Mesendoderm (in vitro differentiated cells): Measurements from ENCODE around the gene MAP1A.
"Not testable (repeated sequence)": the region's sequence is repeated elsewhere in the genome, so short reads cannot be mapped to it uniquely, and the experiment has no call there.

Experiments
- DNase-seq: peaks from one replicate; pipeline ENCODE4 v3.0.0; 2013
- H2AK5ac ChIP-seq: 2 replicates; pipeline ENCODE4 v1.6.1; 2013; ENCODE audit warnings: low read length, inconsistent platforms
- H2BK120ac ChIP-seq: 2 replicates; pipeline ENCODE4 v1.6.1; 2013; ENCODE audit warnings: low read depth, mild to moderate bottlenecking, low read length, moderate library complexity, mixed read lengths
- H2BK15ac ChIP-seq: replicated peaks from 2 replicates; pipeline ENCODE4 v1.6.1; 2013; ENCODE audit warnings: low read depth, mild to moderate bottlenecking, moderate library complexity
- H2BK5ac ChIP-seq: 2 replicates; pipeline ENCODE4 v1.6.1; 2013; ENCODE audit warnings: low read length, inconsistent platforms
- H3K18ac ChIP-seq: 2 replicates; pipeline ENCODE4 v1.6.1; 2013; ENCODE audit warnings: mild to moderate bottlenecking, low read length, mixed read lengths
- H3K23ac ChIP-seq: one replicate; pipeline ENCODE4 v1.6.1; 2013; ENCODE audit warnings: low read length
- H3K27ac ChIP-seq: 2 replicates; pipeline ENCODE4 v1.5.1; 2013; ENCODE audit warnings: low read depth, mild to moderate bottlenecking, inconsistent platforms, low read length, moderate library complexity
- H3K27me3 ChIP-seq: 2 replicates; pipeline ENCODE4 v1.6.1; 2013; ENCODE audit warnings: low read length, control low read depth, mild to moderate bottlenecking, inconsistent platforms; ENCODE audit not compliant: insufficient read depth, poor library complexity
- H3K36me3 ChIP-seq: 2 replicates; pipeline ENCODE4 v1.6.1; 2013; ENCODE audit warnings: low read length, inconsistent platforms; ENCODE audit not compliant: control insufficient read depth, insufficient read depth
- H3K4ac ChIP-seq: one replicate; pipeline ENCODE4 v1.6.1; 2013; ENCODE audit warnings: low read depth, mild to moderate bottlenecking, low read length, moderate library complexity
- H3K4me1 ChIP-seq: 2 replicates; pipeline ENCODE4 v1.6.1; 2013; ENCODE audit warnings: low read depth, low read length, inconsistent platforms; ENCODE audit not compliant: control insufficient read depth
- H3K4me2 ChIP-seq: 2 replicates; pipeline ENCODE4 v1.6.1; 2013; ENCODE audit warnings: low read length
- H3K4me3 ChIP-seq: 2 replicates; pipeline ENCODE4 v1.5.1; 2013; ENCODE audit warnings: mild to moderate bottlenecking, low read length
- H3K56ac ChIP-seq: one replicate; pipeline ENCODE4 v1.6.1; 2013; ENCODE audit warnings: low read length
- H3K79me1 ChIP-seq: 2 replicates; pipeline ENCODE4 v1.6.1; 2013; ENCODE audit warnings: low read length, inconsistent platforms
- H3K79me2 ChIP-seq: 2 replicates; pipeline ENCODE4 v1.6.1; 2013; ENCODE audit warnings: mild to moderate bottlenecking, low read length; ENCODE audit not compliant: control insufficient read depth, insufficient read depth
- H3K9ac ChIP-seq: 2 replicates; pipeline ENCODE4 v1.6.1; 2013; ENCODE audit warnings: low read length, inconsistent platforms
- H4K5ac ChIP-seq: one replicate; pipeline ENCODE4 v1.6.1; 2013; ENCODE audit warnings: low read length
- H4K8ac ChIP-seq: one replicate; pipeline ENCODE4 v1.6.1; 2013; ENCODE audit warnings: low read depth, mild to moderate bottlenecking, control low read depth, low read length, moderate library complexity
- WGBS: extraction: QIAGEN DNeasy Blood & Tissue Kit; methylation state at CpG from one replicate; pipeline ENCODE4 v1.1.7; 2013; ENCODE audit warnings: low lambda C conversion rate, missing lambda C conversion rate; ENCODE audit not compliant: insufficient coverage; ENCODE audit errors: extremely low coverage; 5-methylcytosine and 5-hydroxymethylcytosine counted together

The MAP1A gene

DNA sequence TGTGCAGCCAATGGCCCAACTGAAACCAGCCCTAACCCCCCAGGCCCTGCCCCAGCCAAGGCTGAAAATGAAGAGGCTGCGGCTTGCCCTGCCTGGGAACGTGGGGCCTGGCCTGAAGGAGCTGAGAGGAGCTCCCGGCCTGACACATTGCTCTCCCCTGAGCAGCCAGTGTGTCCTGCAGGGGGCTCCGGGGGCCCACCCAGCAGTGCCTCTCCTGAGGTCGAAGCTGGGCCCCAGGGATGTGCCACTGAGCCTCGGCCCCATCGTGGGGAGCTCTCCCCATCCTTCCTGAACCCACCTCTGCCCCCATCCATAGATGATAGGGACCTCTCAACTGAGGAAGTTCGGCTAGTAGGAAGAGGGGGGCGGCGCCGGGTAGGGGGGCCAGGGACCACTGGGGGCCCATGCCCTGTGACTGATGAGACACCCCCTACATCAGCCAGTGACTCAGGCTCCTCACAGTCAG lies 11.2 kb downstream of the MAP1A start:
- Histone ChIP-seq H3K56ac (no peak overlapping the region), H3K18ac (no peak overlapping the region), H3K4me2 (no peak overlapping the region), H3K4ac (no peak overlapping the region), H3K4me1 (peaks cover 8% of the 10 kb centered on the region), H2BK5ac (no peak overlapping the region), H3K9ac (no peak overlapping the region), H2BK15ac (no peak overlapping the region), H2AK5ac (no peak overlapping the region), H3K27me3 (no peaks in the 10 kb centered on the region), H3K79me2 (no peaks in the 10 kb centered on the region), H3K4me3 (no peak overlapping the region), H3K27ac (no peak overlapping the region), H2BK120ac (no peak overlapping the region), H4K5ac (no peak overlapping the region), H3K36me3 (no peaks in the 10 kb centered on the region), H4K8ac (no peak overlapping the region), H3K79me1 (no peaks in the 10 kb centered on the region), H3K23ac (no peak overlapping the region)
- no peak for DNase-seq
- WGBS: no CpG with 5 or more reads among the region's 11 CpGs

GRCh38 chr15:43529141-43529540 lies 11.7 kb downstream of the MAP1A start:
- Histone ChIP-seq H4K8ac (no peak overlapping the region), H2BK120ac (no peak overlapping the region), H3K56ac (no peak overlapping the region), H2BK5ac (no peak overlapping the region), H2AK5ac (no peak overlapping the region), H3K79me1 (no peaks in the 10 kb centered on the region), H4K5ac (no peak overlapping the region), H3K4me1 (peaks cover 8% of the 10 kb centered on the region), H3K79me2 (no peaks in the 10 kb centered on the region), H2BK15ac (no peak overlapping the region), H3K27me3 (no peaks in the 10 kb centered on the region), H3K36me3 (no peaks in the 10 kb centered on the region), H3K4me3 (no peak overlapping the region), H3K9ac (no peak overlapping the region), H3K4ac (no peak overlapping the region), H3K4me2 (no peak overlapping the region), H3K23ac (no peak overlapping the region), H3K27ac (no peak overlapping the region), H3K18ac (no peak overlapping the region)
- DNase-seq: no peak
- no CpG with 5 or more reads among the region's 15 CpGs for WGBS

DNA sequence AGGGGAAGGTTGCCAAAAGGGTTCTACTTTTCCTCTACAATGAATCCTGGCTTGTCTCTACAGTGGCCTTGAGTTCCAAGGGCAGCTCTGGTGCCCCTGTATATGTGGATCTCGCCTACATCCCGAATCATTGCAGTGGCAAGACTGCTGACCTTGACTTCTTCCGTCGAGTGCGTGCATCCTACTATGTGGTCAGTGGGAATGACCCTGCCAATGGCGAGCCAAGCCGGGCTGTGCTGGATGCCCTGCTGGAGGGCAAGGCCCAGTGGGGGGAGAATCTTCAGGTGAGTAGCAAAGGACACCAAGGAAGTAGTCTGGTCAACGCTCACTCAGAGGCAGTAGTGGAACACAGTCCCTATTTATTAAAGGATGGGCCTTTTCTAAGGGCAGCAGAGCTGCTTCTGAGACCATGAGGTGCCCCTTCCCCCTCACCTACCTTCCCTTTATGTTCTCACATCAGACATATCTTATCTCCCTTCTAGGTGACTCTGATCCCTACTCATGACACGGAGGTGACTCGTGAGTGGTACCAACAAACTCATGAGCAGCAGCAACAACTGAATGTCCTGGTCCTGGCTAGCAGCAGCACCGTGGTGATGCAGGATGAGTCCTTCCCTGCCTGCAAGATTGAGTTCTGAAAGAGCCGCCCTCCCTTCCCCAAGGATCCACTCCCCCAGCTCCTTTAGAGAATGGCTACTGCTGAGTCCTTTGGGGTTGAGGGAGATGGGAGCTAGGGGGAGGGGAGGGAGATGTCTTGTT lies 12.4 kb downstream of the MAP1A start:
- Histone ChIP-seq H2AK5ac (no peak overlapping the region), H4K8ac (no peak overlapping the region), H2BK5ac (no peak overlapping the region), H3K56ac (no peak overlapping the region), H3K4me1 (peaks cover 8% of the 10 kb centered on the region), H3K4me3 (no peak overlapping the region), H3K27me3 (no peaks in the 10 kb centered on the region), H2BK120ac (no peak overlapping the region), H3K4me2 (no peak overlapping the region), H3K9ac (no peak overlapping the region), H3K79me1 (no peaks in the 10 kb centered on the region), H3K4ac (no peak overlapping the region), H3K79me2 (no peaks in the 10 kb centered on the region), H3K23ac (no peak overlapping the region), H4K5ac (no peak overlapping the region), H3K27ac (no peak overlapping the region), H2BK15ac (no peak overlapping the region), H3K36me3 (no peaks in the 10 kb centered on the region), H3K18ac (no peak overlapping the region)
- no peak for DNase-seq
- no CpG with 5 or more reads among the region's 12 CpGs for WGBS

DNA sequence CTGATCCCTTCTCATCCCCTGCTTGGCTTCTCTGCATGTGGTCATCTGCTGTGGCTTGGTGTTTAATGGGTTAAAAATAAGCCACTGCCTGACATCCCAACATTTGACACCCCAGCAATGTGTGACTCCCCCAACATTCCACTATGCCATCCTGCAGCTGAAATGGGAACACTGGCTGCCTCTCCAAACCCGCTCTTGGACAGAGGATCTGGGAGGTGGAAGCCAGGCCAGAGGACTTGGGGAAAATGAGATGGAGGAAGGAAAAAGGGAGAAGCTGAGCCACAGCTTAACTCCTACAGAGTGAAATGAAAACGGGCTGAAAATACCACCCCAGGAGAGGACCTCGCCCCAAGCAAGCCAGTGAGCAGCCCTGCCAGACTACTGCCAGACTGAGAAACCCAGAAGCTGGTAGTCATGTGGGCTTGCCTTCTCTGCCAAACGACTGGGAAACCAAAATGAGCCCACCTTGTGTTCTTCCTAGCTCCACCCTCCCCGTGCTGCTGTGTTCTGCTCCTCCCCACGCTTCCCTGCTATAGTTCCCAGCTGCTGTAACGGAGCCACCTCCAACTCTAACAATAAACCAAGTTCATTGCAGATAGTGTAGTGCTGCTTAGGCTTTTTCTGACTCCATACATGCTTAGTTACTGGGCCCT lies 13.7 kb downstream of the MAP1A start:
- Histone ChIP-seq H3K4me3 (no peak overlapping the region), H3K27me3 (no peaks in the 10 kb centered on the region), H3K18ac (no peak overlapping the region), H3K9ac (no peak overlapping the region), H2BK5ac (no peak overlapping the region), H4K8ac (no peak overlapping the region), H3K27ac (no peak overlapping the region), H3K79me1 (no peaks in the 10 kb centered on the region), H4K5ac (no peak overlapping the region), H3K56ac (peak overlapping the region; percentile 10), H3K4me1 (peaks cover 8% of the 10 kb centered on the region), H3K4me2 (no peak overlapping the region), H2BK15ac (no peak overlapping the region), H3K23ac (no peak overlapping the region), H3K79me2 (no peaks in the 10 kb centered on the region), H2AK5ac (no peak overlapping the region), H3K4ac (no peak overlapping the region), H3K36me3 (no peaks in the 10 kb centered on the region), H2BK120ac (no peak overlapping the region)
- WGBS: no CpG with 5 or more reads among the region's 7 CpGs
- peak; percentile 27 for DNase-seq

DNA sequence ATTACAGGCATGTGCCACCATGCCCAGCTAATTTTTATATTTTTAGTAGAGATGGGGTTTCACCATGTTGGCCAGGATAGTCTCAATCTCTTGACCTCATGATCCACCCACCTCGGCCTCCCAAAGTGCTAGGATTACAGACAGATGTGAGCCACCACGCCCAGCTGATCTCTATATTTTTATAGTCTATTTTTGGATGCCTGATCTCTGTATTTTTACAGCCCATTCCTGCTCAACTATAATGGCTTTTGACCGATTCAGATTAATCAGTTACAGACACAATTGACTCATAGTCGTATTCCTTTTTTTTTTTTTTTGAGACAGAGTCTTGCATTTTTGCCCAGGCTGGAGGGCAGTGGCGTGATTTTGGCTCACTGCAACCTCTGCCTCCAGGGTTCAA lies 15.4 kb downstream of the MAP1A start:
- not testable (repeated sequence) for H3K4me2 ChIP-seq, H2AK5ac ChIP-seq, H2BK5ac ChIP-seq, H3K9ac ChIP-seq, H3K27me3 ChIP-seq, H3K27ac ChIP-seq, H3K36me3 ChIP-seq, H3K56ac ChIP-seq, H3K4ac ChIP-seq, H3K79me2 ChIP-seq, H3K4me1 ChIP-seq, H3K18ac ChIP-seq, H2BK15ac ChIP-seq, H4K8ac ChIP-seq, H3K4me3 ChIP-seq, H2BK120ac ChIP-seq, DNase-seq, H3K23ac ChIP-seq, H3K79me1 ChIP-seq, H4K5ac ChIP-seq
- WGBS: no CpG with 5 or more reads among the region's 5 CpGs
